ENCODE results near the gene MRPL19.

MRPL19 gene

DNA sequence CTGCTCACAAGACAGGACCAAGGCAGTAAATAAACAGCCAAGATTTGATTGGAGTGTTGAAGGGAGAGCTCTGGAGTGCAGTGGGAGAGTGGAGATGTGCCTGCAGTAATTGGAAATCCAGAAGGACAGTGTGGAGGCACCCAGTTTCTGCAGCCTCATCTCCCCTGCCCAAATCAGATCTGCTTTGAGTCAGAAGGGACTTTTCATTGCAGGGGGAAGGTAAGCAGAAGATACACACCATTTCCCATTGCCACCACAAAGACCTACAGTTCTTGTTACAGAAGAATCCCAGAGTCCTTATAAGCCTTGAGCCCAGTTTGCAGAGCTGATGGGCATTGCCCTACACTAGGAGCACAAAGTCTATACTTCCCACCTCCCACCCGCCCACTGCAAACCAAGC is 91.4 kb downstream of the MRPL19 start:
- no peak for DNase-seq (ENCODE audit: low spot score)
